Ovary (tissue), 10 donors: ENCODE data around the gene B3GNT5. TPM values are rescaled to one million over a fixed set of nuclear protein-coding genes. Genes with fewer than 3 reads are reported as not detected.

Experiments used
- DNase-seq, 5 donors: peaks; one replicate each; pipeline ENCODE4 v3.0.0-alpha.2; 2019 to 2020
- H3K27ac ChIP-seq, 2 donors: fragments of 200-600 bp; one replicate each; pipeline versions ENCODE4 v1.5.1 to v1.8.0; 2019 to 2022
- H3K27me3 ChIP-seq: fragments of 200-600 bp; one replicate; pipeline ENCODE4 v1.8.0; 2022
- H3K36me3 ChIP-seq: fragments of 200-600 bp; sonication (generic); one replicate; pipeline ENCODE4 v1.5.1; 2019
- H3K4me1 ChIP-seq: one replicate; pipeline ENCODE4 v1.8.1; 2013; ENCODE audit warnings: mild to moderate bottlenecking, moderate library complexity; ENCODE audit not compliant: insufficient read depth
- H3K4me3 ChIP-seq: fragments of 200-600 bp; sonication (generic); one replicate; pipeline ENCODE4 v1.5.1; 2017
- H3K9me3 ChIP-seq, 2 donors: fragments of 200-600 bp in 1 of 2; sonication (generic) in 1 of 2; one replicate each; pipeline versions ENCODE4 v1.5.1 to v1.8.1; 2013 to 2019; ENCODE audit warnings: mild to moderate bottlenecking in 1 of 2, moderate library complexity in 1 of 2
- EP300 ChIP-seq: sonication (generic); formaldehyde crosslinking; IDR thresholded peaks from one replicate; pipeline ENCODE4 v1.6.1; 2017; ENCODE audit warnings: antibody characterized with exemption
- POLR2A ChIP-seq: fragments of 450-650 bp; IDR thresholded peaks from one replicate; pipeline ENCODE4 v1.6.1; 2017; ENCODE audit warnings: antibody characterized with exemption, mild to moderate bottlenecking, moderate library complexity
- WGBS, 3 donors: extraction: QIAGEN DNeasy Blood & Tissue Kit in 1 of 3; methylation state at CpG; one replicate each; pipeline versions ENCODE4 v1.1.5 to v1.1.7; 2013 to 2017; 5-methylcytosine and 5-hydroxymethylcytosine counted together
- intact Hi-C, 4 donors: fragments of 100-400 bp; cut with DNase I; formaldehyde crosslinking; loops; one replicate each; pipeline versions ENCODE4 v1.11.0 to v1.15.1; 2022 to 2023
- long read RNA-seq, 3 donors: library from polyadenylated mRNA in 2 of 3; unstranded in 2 of 3; transcript quantifications; one replicate each; pipeline ENCODE4 v2.0.0 and lab custom pipeline, GENCODE V29; 2021 to 2026
- polyA plus RNA-seq, 2 donors: library from polyadenylated mRNA; stranded (reverse); fragments of 200-250 nt in 1 of 2; fragments of 350-450 nt in 1 of 2; fragmentation: Illumina TruSeq in 1 of 2; extraction: RNeasy Lipid Tissue Mini Kit (QIAGEN cat#74804) in 1 of 2; gene quantifications; one replicate each; pipeline ENCODE4 v1.2.3, GENCODE V29; 2013 to 2014
- total RNA-seq, 7 donors: library from RNA; depleted of rRNA in 2 of 7; stranded (reverse); fragments of >200 nt in 2 of 7; fragmentation: NEBNext Ultra II Directional in 3 of 7; extraction: Animal tissue kit (Norgen Biotek cat#: 25700) in 3 of 7; gene quantifications; one replicate each; pipeline versions ENCODE4 v1.1.0 to v1.2.4, GENCODE V29; 2016 to 2023
- TF ChIP-seq, protein P1 (sequence below), 3 donors: fragments of 450-650 bp in 2 of 3; fragments of 200-600 bp in 1 of 3; IDR thresholded peaks; one replicate each; pipeline versions ENCODE4 v1.5.1 to v1.8.0; 2016 to 2022; ENCODE audit warnings: antibody characterized with exemption in 3 of 3, mild to moderate bottlenecking in 1 of 3
- donor health status: DM: no; HTN: no; CAD: no; lungs with moderate emphysema.
- donor health status: DM: no; HTN: no; CAD: no.
- donor health status: Bipolar disorder and iron deficiency.
- donor health status: DM: yes; HTN: yes; CAD: no.
- donor health status: DM: no; HTN: no; CAD: no.
- donor health status: DM: yes; HTN: yes; CAD: no.

The B3GNT5 gene, protein sequence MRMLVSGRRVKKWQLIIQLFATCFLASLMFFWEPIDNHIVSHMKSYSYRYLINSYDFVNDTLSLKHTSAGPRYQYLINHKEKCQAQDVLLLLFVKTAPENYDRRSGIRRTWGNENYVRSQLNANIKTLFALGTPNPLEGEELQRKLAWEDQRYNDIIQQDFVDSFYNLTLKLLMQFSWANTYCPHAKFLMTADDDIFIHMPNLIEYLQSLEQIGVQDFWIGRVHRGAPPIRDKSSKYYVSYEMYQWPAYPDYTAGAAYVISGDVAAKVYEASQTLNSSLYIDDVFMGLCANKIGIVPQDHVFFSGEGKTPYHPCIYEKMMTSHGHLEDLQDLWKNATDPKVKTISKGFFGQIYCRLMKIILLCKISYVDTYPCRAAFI
- 10 to 100 TPM in 1 of 7 donors, 1 to 10 TPM in 6; 6.0 to 12.9 (median 7.6) TPM for total RNA-seq
- 1 to 10 TPM; 4.1 to 4.8 TPM for polyA plus RNA-seq
- long read RNA-seq, donor 1, result 0 reads
- long read RNA-seq, donor 2, partial matches to known transcripts, result 11 of 12 reads
- long read RNA-seq, donor 2, other reads (novel, unspliced or antisense), result 0 of 12 reads
- long read RNA-seq, donor 3, full-length matches to known transcripts, result 10 of 17 reads
- long read RNA-seq, donor 3, partial matches to known transcripts, result 5 of 17 reads
- long read RNA-seq, donor 3, other reads (novel, unspliced or antisense), result 2 of 17 reads

DNA sequence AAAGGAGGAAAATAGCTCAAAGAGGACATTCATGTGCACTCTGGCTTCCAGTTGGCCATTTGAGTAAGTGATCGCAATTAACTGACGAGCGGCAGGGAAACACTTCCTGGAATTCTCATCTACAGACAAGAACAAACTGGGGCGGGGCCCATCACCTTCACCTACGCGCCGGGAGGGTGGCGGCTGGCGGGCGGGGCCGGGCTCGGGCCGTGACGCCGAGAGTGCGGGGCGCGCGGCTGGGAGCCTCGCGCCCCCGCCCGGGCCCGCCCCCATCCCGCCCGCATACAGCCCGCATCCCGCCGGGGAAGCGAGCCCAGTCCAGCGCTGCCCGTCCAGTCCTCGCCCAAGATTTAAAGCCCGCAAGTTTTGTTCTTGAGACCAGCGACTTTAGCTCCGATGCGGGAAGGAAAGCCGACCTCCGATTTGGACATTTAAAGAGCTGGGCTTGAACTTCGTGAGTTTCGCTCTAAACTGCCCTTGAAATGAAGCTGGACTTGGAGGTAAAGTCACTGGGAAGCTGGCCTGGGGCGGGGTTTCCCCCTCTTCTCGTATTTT, at the start of gene B3GNT5:
Gene B3GNT5 (plus strand): TSS at position 281 of the 555 bp plus-strand sequence. CDS start 16,546 bp downstream, outside the sequence.
- TF ChIP-seq, protein P1, sequence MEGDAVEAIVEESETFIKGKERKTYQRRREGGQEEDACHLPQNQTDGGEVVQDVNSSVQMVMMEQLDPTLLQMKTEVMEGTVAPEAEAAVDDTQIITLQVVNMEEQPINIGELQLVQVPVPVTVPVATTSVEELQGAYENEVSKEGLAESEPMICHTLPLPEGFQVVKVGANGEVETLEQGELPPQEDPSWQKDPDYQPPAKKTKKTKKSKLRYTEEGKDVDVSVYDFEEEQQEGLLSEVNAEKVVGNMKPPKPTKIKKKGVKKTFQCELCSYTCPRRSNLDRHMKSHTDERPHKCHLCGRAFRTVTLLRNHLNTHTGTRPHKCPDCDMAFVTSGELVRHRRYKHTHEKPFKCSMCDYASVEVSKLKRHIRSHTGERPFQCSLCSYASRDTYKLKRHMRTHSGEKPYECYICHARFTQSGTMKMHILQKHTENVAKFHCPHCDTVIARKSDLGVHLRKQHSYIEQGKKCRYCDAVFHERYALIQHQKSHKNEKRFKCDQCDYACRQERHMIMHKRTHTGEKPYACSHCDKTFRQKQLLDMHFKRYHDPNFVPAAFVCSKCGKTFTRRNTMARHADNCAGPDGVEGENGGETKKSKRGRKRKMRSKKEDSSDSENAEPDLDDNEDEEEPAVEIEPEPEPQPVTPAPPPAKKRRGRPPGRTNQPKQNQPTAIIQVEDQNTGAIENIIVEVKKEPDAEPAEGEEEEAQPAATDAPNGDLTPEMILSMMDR (IDR thresholded peaks at IDR 0.05), result no peak
- no peak for TF ChIP-seq POLR2A
- TF ChIP-seq EP300, result no peak
- intact Hi-C loops, result no loop called here
- H3K36me3 ChIP-seq, result no peaks in the 10 kb centered on the region

DNA sequence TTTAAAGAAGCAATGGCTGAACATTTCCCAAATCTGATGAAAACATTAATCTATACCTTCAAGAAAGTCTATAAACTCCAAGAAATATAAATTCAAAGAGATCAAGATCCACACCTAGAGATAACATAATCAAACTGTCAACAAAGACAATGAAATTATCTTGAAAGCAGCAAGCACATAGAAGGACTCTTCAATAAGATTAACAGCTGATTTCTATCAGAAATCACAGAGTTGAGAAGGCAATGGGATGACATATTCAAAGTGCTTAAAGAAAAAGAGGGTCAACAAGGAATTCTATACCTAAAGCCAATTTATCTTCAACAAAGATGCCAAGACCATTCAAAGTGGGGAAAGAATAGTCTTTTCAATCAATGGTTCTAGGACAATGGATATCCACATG, 49.4 kb upstream of the B3GNT5 start:
- Histone ChIP-seq H3K4me3 (no peak overlapping the region), H3K9me3 (no peaks in the 10 kb centered on the region), H3K36me3 (no peaks in the 10 kb centered on the region), H3K27ac (no peak overlapping the region), H3K27me3 (no peaks in the 10 kb centered on the region), H3K4me1 (no peaks in the 10 kb centered on the region)
- no peak for DNase-seq
- intact Hi-C loops, result no loop called here
- TF ChIP-seq POLR2A (no peak), EP300 (no peak)
- TF ChIP-seq, protein P1 (IDR thresholded peaks at IDR 0.05), result no peak

More for the DNA sequence above, at the start of gene B3GNT5:
- Histone ChIP-seq H3K27me3 (no peaks in the 10 kb centered on the region), H3K4me3 (peak within 1 kb of the TSS; percentile 45), H3K9me3 (no peaks in the 10 kb centered on the region), H3K27ac (peak within 1 kb of the TSS; percentile 96), H3K4me1 (no peaks in the 10 kb centered on the region)
- peak; percentile 33 to 57 (median 56) for DNase-seq
- 0 to 1% (median 1%) methylated on average over 30 to 43 of the region's 43 CpGs for WGBS, 3 donors

DNA sequence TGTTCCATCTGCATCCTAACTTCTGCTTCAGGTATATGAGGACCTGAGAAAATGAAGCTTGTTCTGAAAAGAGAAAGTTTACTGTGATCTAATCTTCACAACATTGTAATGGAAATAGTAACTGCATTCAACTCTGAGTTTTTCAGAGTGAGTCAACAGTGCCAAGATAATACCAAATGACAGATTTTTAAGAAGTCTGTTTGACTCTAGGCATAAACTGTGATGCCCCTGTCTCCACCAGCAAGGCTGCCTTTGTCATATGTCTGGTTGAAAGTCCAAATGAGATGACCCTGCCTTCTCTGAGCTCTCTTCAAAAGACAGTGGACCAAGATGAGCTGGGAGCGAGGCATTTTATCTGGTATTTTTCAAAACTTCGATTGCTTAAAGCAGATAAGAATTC, 44.8 kb upstream of the B3GNT5 start:
- intact Hi-C loops, result no loop called here
- Histone ChIP-seq H3K27ac (no peak overlapping the region), H3K27me3 (no peaks in the 10 kb centered on the region), H3K4me1 (no peaks in the 10 kb centered on the region), H3K36me3 (no peaks in the 10 kb centered on the region), H3K4me3 (no peak overlapping the region), H3K9me3 (no peaks in the 10 kb centered on the region)
- 66 to 80% (median 70%) methylated on average over 2 of the region's 2 CpGs for WGBS, 3 donors
- no peak for DNase-seq
- TF ChIP-seq, protein P1 (IDR thresholded peaks at IDR 0.05), result no peak
- TF ChIP-seq POLR2A (no peak), EP300 (no peak)

DNA sequence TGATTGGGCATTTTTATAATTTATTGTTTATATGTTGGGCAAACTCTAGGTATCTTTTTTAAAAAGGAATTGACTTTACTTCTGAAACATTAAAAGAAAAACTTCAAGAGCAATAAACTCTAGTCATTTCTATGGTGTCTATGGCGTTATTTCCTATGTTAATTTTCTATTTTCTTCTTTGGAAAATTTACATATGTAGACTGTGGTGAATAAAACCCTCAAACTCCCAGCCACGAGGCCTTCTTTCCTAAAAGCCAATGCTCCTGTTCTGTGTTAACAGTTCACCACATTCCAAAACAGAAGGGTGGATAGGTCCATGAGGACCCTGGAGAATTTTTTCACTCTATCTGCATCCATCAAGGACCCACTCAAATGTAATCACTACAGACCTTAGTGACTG, 44.3 kb upstream of the B3GNT5 start:
- no peak overlapping the region for H3K4me3 ChIP-seq
- H3K9me3 ChIP-seq, result no peaks in the 10 kb centered on the region
- no peaks in the 10 kb centered on the region for H3K4me1 ChIP-seq
- H3K27me3 ChIP-seq, result no peaks in the 10 kb centered on the region
- TF ChIP-seq EP300 (no peak), POLR2A (no peak)
- TF ChIP-seq, protein P1 (IDR thresholded peaks at IDR 0.05), result no peak
- H3K27ac ChIP-seq, result no peak overlapping the region
- DNase-seq, result no peak
- intact Hi-C loops, result no loop called here
- H3K36me3 ChIP-seq, result no peaks in the 10 kb centered on the region
- 81 to 90% (median 84%) methylated on average over 2 of the region's 2 CpGs for WGBS, 3 donors
